ENCODE results near the gene BEGAIN.

BEGAIN gene

DNA sequence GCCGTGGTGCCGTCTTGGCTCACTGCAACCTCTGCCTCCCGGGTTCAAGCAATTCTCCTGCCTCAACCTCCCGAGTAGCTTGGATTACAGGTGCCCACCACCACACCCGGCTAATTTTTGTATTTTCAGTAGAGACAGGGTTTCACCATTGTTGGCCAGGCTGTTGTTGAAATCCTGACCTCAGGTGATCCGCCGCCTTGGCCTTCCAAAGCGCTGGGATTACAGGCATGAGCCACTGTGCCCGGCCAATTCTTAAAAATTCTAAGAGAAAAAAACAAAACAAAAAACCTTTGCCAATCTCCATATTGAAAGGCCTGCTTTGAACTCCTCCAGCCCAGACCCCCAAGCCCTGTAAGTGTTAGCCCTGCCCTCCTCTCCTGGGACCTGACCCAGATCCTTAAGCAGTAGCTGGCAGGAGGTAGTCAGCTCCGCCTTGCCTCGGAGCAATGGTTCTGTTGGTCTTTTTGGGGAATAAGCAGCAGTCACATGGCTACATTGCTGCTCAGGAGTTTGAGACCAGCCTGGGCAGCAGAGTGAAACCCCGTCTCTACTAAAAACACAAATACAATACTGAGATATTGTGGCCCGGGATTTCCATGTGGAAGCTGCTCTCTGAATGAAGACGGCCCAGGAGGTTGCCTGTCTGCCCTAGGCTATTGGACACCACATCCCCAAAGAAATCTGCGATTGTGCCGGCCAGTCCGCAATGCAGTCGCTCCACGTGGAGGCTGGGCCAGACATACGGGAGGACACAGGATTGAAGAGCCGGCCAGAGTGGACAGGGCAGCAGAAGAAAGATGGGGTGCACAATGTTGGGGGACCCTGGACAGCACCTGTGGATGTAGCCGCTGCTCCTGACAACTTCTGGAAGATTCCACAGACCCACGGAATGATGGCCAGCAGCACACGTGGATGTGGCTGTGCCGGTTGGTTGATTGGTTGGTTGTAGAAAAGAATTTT lies 28.8 kb upstream of the BEGAIN start:
- DNase-seq = no peak

DNA sequence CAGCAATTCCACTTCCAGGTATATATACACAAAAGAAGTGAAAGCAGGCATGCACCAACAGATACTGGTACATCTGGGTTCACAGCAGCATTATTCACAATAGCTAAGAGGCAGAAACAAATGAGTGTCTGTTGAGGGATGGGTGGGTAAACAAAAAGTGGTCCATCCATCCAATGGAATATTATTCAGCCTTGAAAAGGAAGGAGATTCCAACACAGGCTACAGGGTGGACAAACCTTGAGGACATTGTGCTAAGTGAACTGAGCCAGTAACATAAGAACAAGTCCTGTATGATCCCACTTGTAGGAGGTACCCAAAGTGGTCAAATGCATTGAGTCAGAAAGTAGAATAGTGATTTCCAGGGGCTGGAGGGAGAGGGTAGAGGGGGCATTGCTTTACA lies 27.6 kb upstream of the BEGAIN start:
- no peak for DNase-seq

DNA sequence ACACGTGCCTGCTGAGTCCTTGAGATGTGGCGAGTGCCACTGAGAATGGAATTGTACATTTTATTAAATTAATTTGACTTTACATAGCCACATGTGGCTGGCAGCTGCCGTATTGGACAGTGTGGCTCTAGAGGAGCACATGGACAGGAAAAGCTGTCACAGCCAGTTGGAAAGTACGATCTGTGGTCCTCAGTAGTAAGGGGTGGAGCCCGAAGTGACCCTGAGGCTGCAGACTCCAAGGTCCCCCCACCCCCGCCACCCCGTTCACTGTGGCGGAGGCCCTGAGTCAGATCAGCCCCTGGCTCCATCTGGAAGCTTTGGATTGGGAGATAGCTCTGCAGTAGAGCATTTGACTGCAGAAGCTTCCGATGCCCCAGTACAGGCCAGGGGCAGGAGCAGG lies 25.8 kb upstream of the BEGAIN start:
- DNase-seq = no peak

DNA sequence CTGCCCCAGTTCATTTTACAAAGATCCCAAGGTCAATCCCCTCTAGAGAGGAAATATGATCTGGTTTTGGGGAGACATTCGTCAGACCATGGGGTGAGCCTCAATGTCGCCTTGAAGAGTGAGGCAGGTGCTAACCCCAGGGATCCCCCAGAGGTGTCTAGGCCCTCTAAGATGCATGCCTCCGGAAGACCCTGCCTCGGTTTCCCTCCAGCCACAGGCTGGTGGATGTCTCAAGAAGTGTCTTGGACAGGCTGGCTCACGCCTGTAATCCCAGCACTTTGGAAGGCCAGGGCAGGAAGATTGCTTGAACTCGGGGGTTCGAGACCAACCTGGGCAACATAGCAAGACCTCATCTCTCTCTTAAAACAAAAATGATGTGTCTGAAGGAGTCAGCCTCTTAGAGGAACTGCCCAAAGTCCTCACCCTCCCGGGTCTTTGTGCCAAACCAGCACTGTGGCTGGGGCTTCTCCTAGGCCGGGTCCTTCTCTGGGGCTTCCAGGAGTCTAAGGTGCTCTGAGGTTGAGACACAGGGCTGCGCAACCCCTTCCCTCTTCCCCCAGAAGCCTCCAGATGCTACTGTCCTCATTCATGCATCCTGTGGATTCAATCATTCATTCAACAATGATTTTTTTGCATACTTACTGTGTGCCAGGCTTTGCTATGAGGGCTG lies 24.7 kb upstream of the BEGAIN start:
- DNase-seq = no peak

DNA sequence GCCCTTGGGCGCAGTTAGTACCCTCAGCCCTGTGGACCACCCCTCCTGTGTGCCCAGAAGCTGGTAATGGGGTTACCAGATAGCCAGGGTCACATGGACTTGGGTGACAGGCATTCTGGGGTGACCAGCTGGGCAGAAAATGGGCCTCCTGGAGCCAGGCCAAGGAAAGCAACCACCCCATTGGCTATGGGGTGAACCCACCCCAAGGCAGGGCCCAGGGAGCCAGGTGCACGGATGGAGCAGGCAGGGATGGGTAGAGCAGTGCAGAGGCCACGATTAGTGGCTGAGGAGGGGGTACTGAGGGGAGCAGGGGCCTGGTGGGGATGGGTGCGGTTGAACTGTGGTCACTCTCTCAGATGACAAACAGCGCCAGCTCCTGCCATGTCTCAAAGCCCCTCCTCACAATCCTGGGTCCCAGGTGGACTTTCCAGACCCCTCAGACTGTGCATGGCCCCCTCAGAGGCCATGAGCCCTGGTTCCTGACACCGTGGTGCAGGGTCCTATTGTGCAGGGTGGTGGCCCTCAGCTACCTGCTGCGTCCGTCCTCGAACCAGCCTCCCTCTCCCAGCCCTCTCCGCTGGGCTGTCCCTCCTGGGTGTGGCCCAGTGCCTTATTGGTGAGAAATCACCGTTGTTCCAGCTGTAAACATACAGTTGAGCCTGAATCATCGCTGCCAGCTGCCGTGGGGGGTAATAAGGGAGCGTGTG lies 23.4 kb upstream of the BEGAIN start:
- DNase-seq = no peak

DNA sequence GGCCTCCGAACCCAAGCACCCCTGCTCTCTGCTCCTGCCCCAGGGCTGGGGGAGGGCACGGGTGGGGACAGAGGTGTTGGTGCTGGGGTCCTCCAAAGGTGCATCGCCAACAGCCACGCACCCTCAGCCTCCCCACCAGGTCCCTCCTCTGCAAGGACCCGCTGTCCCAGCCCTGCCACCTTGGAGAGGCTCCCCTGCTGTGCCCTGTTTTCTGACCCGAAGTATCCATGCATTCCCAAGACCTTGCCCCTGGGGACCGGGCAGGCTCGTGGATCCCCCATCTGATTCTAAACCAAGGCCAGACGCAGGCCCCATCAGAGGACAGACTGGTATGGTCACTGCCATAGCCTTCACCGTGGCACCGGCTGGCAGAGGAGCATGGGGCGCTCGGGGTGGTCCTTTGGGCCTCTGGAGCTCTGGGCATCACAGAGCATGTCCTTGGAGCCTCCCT lies 22.7 kb upstream of the BEGAIN start:
- DNase-seq = no peak

DNA sequence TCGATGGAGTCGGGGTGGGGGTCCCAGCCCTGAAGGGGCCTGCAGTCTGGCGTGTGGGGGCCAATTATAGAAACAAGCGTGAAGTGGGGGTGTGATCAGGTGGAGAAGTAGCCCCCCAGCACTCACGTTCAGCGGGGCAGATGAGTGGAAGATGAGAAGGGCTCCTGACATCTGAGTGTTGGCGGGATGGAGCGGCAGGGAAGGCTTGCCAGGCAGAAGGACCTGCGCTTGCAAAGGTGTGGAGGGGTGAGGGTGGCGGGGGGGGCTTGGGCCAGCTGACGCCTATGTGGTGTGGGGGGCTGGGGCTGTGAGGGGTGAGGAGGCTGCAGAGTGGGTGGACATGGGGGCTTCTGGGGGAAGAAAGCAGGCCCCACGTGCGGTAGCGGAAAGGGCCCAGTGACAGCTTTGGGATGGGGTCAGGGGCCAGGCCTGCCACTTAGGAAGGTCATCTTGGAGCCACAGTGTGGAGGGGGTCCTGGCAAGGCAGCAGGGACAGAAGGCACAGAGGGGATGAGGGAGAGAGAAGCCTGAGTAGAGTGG lies 22.2 kb upstream of the BEGAIN start:
- DNase-seq = no peak

DNA sequence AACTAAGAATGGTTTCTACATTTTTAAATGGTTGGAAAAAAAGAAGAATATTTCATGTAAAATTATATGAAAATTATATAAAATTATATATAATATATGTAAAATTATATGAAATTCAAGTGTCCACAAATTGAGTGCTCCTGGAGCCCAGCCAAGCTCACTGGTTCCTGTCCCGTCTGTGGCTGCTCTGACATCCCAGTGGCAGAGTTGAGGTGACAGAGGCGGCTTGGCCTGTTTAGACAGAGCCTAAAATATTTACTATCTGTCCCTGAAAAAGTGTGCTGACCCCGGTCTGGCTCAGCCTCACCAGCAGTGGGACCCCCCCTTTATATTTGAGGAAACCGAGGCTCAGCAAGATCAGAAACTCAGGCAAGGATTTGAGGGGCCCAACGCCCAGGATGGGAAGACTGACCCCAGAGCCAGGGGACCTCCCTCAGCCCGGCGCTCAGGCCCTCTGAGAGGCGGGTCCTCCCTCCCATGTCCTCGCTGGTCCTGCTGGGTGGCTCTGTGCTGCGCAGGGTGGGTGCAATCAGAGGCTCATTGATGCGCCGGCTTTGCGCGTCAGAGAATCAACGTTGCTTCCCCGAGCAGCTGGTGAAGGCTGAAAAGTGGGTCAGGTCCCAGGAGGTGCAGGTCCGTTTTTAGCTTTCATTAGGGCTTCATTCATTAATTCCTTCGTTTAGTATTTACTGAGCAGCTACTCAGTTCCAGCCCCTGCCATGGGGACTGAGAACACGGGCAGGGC lies 21.5 kb upstream of the BEGAIN start:
- no peak for DNase-seq

DNA sequence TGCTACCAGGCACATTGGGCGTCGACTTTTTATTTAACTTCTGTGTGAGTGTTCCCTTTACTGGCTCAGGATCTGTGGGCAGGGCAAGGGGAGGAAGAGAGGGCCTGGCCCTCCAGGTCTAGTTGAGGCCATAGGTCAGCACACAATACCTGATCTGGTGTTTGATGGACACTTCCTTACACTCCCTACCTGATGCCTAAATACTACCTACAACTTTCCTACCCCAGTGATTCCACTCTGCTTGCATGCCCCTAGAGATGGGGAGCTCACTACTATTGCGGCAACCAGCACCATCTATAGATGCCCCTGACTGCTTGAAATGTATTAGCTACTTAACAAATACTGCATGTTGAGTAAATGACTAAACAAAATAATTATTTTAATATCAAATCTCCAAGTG lies 20.8 kb upstream of the BEGAIN start:
- no peak for DNase-seq

DNA sequence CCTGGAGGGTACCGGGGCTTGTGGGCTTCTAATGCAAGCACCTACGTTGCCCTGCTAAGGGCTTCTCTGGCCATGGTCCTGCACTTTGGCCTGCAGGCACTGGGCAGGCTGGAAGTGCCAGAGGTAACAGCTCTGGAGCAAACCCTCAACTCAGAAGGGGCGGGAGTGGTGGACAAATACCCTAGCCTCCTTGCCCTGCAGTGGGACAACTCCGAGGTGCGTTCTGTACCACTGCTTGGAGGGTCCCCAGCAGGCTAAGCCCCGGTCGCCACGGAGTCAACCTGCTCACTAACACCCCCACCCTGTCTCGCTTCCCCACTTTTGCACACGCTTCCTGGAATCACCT lies 20.4 kb upstream of the BEGAIN start:
- DNase-seq = no peak

DNA sequence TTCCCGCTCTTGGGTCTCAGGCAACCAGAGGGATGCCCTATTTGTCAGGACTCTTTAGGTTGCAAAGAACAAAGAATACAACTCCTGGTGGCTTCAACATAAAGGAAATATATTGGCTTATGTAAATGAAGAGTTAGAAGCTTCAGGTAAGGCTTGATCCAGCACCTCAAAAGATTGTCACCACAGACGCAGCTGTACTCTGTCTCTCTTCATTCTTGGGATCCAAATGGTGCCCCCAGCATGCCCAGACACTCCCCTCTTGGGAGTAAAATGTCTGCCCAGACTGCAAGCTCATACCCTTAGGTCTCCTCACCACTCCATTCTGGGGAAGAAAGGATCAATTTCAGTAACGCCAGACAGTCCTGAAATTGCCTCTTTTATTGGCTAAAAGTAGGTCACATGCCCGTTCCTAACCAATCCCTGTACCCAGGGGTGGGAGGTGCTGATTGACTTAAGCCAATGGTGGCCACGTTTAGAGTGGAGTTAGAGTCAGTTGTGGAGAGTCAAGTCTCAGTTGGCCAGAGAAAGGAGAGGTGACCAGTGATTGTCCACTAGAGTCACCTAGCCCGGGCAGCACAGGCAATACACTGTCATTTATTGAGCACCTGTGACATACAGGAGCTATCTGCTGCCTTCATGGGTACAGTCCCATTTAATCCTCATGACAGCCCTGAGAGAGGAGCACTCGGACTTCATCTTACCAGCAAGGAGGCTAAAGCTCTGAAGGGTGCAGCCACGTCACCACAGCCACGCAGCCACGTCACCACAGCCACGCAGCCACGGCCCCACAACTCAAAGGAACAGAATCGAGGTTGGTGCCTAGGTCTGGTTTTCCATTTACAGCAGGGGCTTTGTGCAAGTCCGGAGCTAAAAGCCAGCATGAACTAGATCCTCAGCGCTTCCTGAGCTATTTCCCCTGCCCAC lies 19.7 kb upstream of the BEGAIN start:
- no peak for DNase-seq

DNA sequence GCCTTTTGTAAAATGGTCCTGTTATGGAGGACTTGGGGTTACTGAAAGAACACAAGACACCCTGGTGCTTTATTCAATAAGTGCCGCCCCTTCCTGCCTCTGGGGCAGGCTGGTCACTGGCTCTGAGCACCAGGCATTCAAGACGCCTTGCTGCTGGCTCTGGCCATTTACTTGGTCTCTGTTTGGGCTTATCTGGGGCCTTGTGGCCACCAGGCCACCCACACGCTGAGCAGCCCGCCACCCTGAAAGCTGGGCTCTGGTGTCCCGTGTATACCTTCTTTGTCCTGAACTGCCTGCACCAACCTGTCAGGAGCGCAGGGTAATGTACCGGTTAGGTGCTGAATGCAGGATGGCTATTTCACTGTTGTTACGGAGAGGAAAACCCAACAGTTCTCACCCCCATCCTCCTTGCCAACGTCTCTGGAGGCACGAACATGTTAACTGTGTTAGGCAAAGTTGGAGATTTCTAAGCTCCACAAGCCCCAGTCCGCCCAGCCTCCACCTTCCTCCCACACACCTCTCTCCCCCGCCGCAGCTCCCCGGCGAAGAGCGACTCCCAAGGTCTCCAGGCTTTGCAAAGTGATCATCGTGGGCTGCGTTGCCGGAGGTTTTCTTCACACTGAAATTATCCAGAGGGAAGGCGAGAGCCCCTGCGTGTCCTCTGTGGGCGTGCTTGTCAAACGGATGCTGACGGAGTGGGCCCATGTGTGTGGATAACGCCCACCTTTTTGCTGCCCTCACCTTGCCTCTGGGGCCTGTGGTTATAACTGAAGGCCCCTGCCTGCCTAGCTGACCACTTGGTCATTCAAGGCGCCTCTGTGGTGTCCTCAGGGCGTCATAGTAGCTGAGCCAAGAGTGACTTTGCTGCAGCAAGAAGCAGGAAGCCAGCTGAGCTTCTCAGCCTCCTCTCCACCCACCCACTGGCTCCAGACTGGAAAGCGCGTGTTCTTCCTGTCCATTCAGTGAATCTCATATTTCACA lies 18.8 kb upstream of the BEGAIN start:
- no peak for DNase-seq

DNA sequence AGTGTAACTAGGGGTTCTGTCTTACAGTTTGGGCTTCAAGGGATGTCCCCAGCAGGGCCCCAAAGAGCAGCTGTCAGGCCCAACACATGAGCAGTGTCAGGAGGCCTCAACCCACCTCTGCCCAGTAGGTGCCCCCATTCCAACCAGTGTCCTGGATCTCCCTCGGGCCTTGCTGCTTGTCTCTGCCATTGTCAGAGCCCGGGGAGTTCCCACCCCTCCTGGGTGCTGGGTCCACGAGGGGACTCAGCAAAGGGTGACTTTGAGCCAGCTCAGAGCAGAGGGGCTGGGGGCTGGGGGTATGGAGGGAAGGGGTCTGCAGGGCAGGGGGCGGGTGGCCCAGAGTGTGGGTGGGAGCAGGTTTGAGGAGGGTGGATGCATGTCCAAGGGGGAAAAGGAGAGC lies 18.0 kb upstream of the BEGAIN start:
- no peak for DNase-seq

DNA sequence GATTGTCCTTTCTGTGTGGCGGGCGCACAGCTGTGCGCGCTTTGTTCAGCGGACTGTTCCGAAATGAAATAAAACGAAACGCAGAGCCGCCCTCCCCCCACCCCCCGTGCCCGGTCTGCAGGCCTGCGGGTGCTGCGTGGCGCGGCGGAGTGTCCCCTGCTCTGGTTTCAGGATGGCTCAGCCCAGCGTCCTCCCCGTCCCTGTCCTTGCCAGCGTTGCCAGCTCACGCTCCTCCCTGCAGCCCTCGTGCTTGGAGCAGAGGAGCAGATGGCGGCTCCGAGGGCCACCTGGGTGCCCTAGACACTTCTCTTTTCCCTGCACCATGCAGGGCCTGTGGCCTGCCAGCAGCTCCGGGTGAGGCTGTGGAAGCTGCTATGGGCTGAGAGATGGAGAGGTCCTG lies 17.5 kb upstream of the BEGAIN start:
- DNase-seq = no peak

DNA sequence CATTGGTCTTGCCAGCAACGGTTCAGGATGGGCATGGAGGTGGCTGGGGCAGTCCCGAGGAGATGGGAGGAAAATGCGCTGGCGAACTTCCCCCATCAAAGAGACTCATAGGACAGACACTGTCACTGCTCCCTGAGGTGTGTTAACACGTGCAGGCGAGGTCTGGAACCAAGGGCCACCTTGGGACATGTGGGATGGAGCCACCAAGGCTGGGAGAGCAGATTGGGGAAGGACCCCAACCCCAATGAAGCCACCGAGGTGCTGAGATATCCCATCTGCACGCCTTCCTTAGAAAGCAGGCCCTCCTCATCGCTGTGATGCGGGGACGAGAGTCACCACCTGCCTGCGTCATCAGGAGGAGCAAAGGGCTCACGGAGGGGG lies 16.9 kb upstream of the BEGAIN start:
- DNase-seq = no peak

DNA sequence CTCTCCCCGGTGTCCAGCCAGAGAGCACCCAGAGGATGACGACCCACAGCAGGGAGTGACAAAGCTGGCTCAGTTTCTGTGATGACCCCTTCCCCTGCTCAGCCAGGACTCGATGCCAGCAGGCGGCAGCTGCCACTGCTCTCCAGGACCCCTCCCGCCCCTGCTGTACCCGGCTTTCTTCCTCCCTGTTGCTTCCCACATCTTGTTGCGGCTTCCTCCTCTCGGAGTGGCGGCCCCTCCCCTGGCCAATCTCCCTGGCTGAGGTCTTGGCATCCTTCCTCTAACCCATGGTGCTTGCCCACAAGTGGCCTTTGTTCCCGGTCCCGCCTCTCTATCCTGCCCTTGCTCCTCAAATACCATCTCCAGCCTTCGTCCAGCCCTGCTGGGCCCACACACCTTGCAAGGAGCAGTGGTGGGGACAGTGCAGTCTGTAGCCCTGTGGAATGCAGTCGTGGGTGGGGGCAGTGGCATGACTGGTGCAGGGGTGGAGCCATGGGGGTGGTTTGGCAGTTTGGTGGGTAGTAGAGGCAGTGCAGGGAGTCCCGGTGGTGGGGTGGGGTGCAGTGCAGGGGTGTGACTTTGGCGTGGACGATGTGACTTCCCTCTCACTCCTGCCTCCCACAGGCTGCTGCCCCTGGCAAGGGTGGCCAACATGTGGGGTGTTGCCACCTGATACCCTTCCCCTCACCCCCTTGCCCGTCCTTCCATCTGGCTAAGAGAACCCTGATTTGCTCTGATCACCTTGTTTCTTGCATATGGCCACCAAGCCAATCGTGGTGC lies 16.3 kb upstream of the BEGAIN start:
- DNase-seq = no peak

DNA sequence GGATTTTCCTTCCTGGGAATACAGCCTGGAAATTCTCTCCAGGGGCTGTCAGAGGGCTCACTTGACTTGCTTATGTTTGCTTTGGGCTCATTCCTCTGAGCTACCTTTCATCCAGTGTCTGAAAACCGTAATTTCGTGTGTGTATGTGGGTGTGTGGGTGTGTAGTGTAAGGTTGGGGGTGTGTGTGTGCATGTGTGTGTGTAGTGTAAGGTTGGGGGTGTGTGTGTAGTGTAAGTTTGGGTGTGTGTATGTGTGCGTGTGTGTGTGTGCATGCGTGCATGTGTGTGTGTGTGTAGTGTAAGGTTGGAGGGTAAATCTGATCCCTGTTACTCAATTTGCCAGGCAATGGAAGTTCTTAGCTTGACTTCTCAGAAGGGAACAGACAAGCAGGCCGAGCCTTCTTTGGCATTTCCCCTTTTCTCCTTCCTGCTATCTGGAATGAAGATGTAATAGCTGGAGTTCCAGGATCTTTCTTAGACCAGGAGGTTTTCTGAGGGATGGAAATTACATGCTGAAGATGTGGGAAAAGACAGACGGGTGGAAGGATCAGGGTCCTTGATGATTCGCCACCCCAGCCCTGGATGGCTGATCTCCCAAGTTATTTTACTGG lies 15.5 kb upstream of the BEGAIN start:
- DNase-seq = no peak

DNA sequence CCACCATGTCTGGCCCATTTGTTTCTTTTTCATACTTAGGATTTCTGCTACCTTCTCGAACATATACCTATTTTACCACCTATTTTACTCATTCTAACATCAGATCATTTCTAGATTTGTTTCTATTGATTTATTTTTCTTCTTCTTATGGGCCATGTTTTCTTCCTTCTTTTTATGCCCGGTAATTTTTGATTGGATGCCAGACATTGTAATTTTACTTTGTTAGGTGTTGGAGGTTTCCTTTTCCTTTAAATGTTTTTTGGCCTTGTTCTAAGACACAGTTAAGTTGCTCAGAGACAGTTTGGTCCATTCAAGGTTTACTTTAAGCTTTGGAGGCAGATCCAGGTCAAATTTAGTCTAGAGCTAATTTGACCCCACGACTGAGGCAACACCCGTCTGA lies 14.7 kb upstream of the BEGAIN start:
- no peak for DNase-seq

DNA sequence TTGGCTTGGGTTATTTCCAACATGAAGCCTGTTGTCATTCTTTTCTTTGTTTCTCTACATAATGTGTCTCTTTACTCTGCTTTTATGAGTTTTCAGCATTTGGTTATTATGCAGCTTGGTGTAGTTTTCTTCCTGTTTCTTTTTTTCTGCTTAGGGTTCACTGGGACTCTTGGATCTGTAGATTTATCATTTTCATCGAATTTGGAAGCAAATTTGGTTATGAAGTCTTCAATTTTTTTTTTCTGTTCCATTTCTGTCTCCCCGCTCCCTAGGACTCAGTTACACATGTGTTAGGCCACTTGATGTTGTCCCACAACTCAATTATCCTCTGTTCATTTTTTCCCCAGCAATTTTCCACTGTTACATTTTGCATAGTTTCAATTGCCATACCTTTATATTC lies 13.8 kb upstream of the BEGAIN start:
- no peak for DNase-seq

Data from NCI-H2081 (cell line).